NCI-H1417 (cell line): Measurements from ENCODE around the gene ASCC3.
A peak's percentile ranks its signal among the peaks of the same experiment; 100 is the strongest.

Experiments
- DNase-seq, 3 experiments: peaks; one replicate each; lab custom pipeline; 2025; lab: John Stamatoyannopoulos, UW

ASCC3 gene

GRCh38 chr6:100464903-100465700, 416.0 kb downstream of the ASCC3 start, which contains the start of gene SIM1:
Gene SIM1, minus strand, starts transcription at chr6:100464921. Its CDS starts 1,453 bp downstream, at chr6:100463468.
- peak in 2 of 3 experiments; percentile 92 to 96 for DNase-seq

GRCh38 chr6:100464162-100464851, 416.8 kb downstream of the ASCC3 start:
- DNase-seq = peak in 2 of 3 experiments; percentile 70 to 78

GRCh38 chr6:100463630-100464161, 417.4 kb downstream of the ASCC3 start:
- peak in 2 of 3 experiments; percentile 49 to 68 for DNase-seq

- peak in 2 of 3 experiments; percentile 39 to 78 for DNase-seq
Measured at GRCh38 chr6:100462706-100463629, 418.2 kb downstream of the ASCC3 start.

GRCh38 chr6:100461917-100462705, 419.0 kb downstream of the ASCC3 start:
- DNase-seq = peak in 1 of 3 experiments; percentile 22

- peak in 2 of 3 experiments; percentile 80 to 88 for DNase-seq
Measured at GRCh38 chr6:100461278-100461916, 419.7 kb downstream of the ASCC3 start.

GRCh38 chr6:100460650-100461204, 420.4 kb downstream of the ASCC3 start:
- DNase-seq = peak in 2 of 3 experiments; percentile 54 to 83

- no peak for DNase-seq
Measured at GRCh38 chr6:100459592-100460184, 421.4 kb downstream of the ASCC3 start.

- DNase-seq = no peak
Measured at GRCh38 chr6:100458841-100459591, 422.1 kb downstream of the ASCC3 start.
